Endothelial cell of hepatic sinusoid (primary cell): ENCODE results near the gene FTCD.
"Not testable (repeated sequence)": the region's sequence is repeated elsewhere in the genome, so short reads cannot be mapped to it uniquely, and the experiment has no call there.

Source experiments
- in situ Hi-C: cut with HindIII; loops from 2 replicates; pipeline ENCODE4 v1.10.0; 2017; ENCODE audit warnings: low sequenced_read_pairs

The FTCD gene

GRCh38 chr21:46140352-46141003, 14.9 kb downstream of the FTCD start:
- in situ Hi-C loops = not testable (repeated sequence)

GRCh38 chr21:46139686-46140085, 15.7 kb downstream of the FTCD start:
- in situ Hi-C loops = no loop called here

GRCh38 chr21:46138383-46138970, 16.9 kb downstream of the FTCD start:
- in situ Hi-C loops = no loop called here

- in situ Hi-C loops = no loop called here
Measured at GRCh38 chr21:46137908-46138307, 17.5 kb downstream of the FTCD start.

GRCh38 chr21:46136739-46137349, 18.5 kb downstream of the FTCD start:
- in situ Hi-C loops = no loop called here

GRCh38 chr21:46135782-46136395, 19.5 kb downstream of the FTCD start:
- in situ Hi-C loops = no loop called here

GRCh38 chr21:46131838-46132651, 23.3 kb downstream of the FTCD start:
- in situ Hi-C loops = no loop called here

GRCh38 chr21:46131588-46131837, 23.9 kb downstream of the FTCD start:
- in situ Hi-C loops = no loop called here

GRCh38 chr21:46130831-46131587, 24.4 kb downstream of the FTCD start:
- in situ Hi-C loops = no loop called here

GRCh38 chr21:46129846-46130651, 25.3 kb downstream of the FTCD start:
- in situ Hi-C loops = no loop called here

- in situ Hi-C loops = no loop called here
Measured at GRCh38 chr21:46128933-46129571, 26.3 kb downstream of the FTCD start.

GRCh38 chr21:46128106-46128932, 27.1 kb downstream of the FTCD start:
- in situ Hi-C loops = no loop called here

- in situ Hi-C loops = no loop called here
Measured at GRCh38 chr21:46127239-46128105, 27.9 kb downstream of the FTCD start.

- in situ Hi-C loops = no loop called here
Measured at GRCh38 chr21:46126309-46127238, 28.8 kb downstream of the FTCD start.

GRCh38 chr21:46125846-46126301, 29.5 kb downstream of the FTCD start:
- in situ Hi-C loops = no loop called here
